Stimulated activated CD4-positive, alpha-beta T cell treated with anti-CD3 and anti-CD28 coated beads, Interleukin-12 subunit alpha, Interleukin-12 subunit beta, amount 100 ng/mL, for 24 hours (primary cell): Measurements from ENCODE around the gene FLOT1.

Experiments used
- DNase-seq, 2 experiments: peaks; one replicate each; pipeline ENCODE4 v3.0.0-alpha.2; 2020; ENCODE audit warnings: low read depth in 2 of 2

Gene FLOT1

DNA sequence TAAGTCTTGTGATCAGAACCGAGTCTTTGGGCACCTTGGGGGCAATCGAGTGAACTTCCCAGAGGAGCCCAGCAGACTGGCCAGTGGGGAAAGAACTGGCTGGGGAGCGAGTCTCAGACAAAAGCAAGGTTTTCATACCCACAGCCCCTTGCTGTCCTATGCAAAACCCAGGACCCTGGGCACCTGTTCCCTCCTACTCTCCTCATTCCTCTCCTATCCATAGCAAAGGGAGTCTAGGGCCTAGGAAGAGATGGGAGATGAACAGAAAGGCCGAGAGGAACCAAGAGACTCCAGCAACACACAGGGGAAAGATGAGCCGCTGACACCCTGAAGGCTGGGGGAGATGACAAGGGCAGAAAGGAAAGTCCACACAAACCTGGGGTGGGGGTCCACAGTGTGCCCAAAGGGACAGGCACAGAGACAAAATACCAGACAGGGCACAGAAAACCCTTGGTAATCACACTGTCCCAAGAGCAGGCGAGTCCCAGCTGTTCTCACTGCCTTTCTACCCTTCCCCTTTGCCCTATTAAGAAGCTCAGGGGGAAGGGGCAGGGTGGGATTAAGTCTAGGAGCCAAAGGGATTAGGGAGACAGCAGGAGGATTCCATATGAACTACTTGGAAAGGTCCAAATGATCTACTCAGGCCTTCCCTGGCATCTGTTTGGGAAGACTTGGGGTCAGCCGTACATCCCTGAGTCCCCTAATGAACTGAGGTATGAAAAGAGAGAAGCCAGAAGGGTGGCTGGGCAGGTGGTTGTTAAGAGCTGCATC lies 62.5 kb downstream of the FLOT1 start:
- no peak for DNase-seq

GRCh38 chr6:30678964-30679726 lies 63.3 kb downstream of the FLOT1 start:
- peak; percentile 80 to 86 for DNase-seq
